OCI-LY3 (cell line): Measurements from ENCODE around the gene TOR4A.

Experiments
- CTCF ChIP-seq: fragments of 200-600, 300-600 bp; sonication (generic); IDR thresholded peaks from 2 replicates; pipeline ENCODE4 v1.5.1; 2014; ENCODE audit warnings: antibody characterized with exemption, low read length, low read depth
- EZH2phosphoT487 ChIP-seq: fragments of 200-600 bp; shearing (Covaris generic); IDR thresholded peaks from 2 replicates; pipeline ENCODE4 v1.6.1; 2018; ENCODE audit warnings: antibody characterized with exemption, mixed run types, low read depth

DNA sequence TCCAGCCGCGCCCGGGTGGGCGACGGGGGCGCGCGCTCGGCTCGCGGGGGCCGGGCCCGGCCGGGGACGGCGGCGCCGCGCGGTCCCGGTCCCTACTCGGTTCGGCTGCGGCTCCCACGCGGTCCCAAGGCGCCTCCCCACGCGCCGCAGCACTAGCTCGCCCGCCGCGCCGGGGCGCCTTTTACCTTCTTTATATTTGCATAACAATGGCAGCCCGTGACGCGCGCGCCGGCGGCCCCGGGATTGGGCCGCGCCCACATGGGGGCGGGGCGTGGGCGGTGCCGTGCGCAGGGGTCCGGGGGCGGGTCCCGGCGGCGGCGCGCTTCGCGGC, 24.6 kb downstream of the TOR4A start, which contains the start of gene NRARP:
- TF ChIP-seq CTCF: no peak
- TF ChIP-seq EZH2phosphoT487: no peak
